T-helper 1 cell (primary cell): ENCODE results near the gene PICK1.
"Not testable (repeated sequence)": the region's sequence is repeated elsewhere in the genome, so short reads cannot be mapped to it uniquely, and the experiment has no call there.

Source experiments
- DNase-seq, 5 donors: peaks; one replicate each; pipeline ENCODE4 v3.0.0-alpha.2; 2012 to 2020

PICK1 gene

GRCh38 chr22:38117556-38117955, 60.4 kb downstream of the PICK1 start:
- DNase-seq, result not testable (repeated sequence)

- DNase-seq, result no peak
Measured at GRCh38 chr22:38118182-38118581, 61.0 kb downstream of the PICK1 start.

GRCh38 chr22:38118747-38119146, 61.5 kb downstream of the PICK1 start:
- not testable (repeated sequence) for DNase-seq

- no peak for DNase-seq
Measured at GRCh38 chr22:38120359-38121110, 63.3 kb downstream of the PICK1 start.

GRCh38 chr22:38122616-38123015, 65.4 kb downstream of the PICK1 start:
- no peak for DNase-seq

GRCh38 chr22:38124236-38124974, 67.2 kb downstream of the PICK1 start:
- DNase-seq, result no peak

- DNase-seq, result no peak
Measured at GRCh38 chr22:38125038-38125610, 67.9 kb downstream of the PICK1 start.
